GM18867 (cell line): ENCODE results near the gene PACRG.

Experiments used
- ATAC-seq: cut with Tn5 transposase; IDR thresholded peaks from one replicate; pipeline ENCODE4 v1.9.1; 2021; ENCODE audit warnings: mild to moderate bottlenecking, moderate library complexity; ENCODE audit not compliant: unreplicated experiment

Gene PACRG

GRCh38 chr6:162709431-162709830, 18.3 kb upstream of the PACRG start:
- ATAC-seq = no peak

DNA sequence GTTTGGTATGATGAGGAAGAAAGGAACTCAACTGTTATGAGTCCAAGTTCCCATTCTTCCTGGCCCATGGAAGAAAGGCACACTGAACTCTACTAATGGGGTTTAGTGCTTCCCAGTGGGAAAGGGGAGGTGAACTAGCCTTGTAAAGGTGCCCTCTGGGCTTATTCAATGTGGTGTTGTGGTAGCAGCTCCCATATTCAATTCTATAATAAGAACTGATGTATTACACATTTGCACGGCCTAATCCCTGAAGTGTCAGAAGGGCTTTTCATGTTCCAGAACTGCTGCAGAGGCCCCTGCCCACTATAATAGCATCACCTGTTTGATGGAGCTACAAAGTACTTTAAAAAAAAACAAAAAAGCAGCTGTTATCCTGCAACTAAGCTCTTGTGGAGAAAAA, 17.4 kb upstream of the PACRG start:
- ATAC-seq = no peak

DNA sequence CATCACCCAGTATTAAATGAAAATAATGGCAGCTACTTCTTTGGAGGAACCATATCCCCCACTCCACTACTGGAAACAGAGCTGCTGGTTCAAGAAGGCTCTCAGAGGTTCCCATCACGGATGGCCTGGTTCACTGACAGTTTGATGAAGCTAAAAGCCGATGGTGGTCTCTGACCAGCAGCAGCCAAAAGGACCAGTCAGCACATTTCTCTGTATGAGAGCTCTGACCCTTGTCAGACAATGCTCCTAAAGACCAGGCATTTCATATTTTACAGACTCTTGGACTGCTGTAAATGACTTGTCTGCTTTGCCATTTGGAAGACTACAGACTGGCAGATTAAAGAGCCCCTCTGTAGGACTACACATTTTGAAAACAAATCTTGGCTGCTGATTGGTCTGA, 16.8 kb upstream of the PACRG start:
- no peak for ATAC-seq

- ATAC-seq = no peak
These were observed 16.4 kb upstream of the PACRG start for GRCh38 chr6:162711376-162711775.

- no peak for ATAC-seq
These were observed 15.1 kb upstream of the PACRG start for GRCh38 chr6:162712694-162713093.

DNA sequence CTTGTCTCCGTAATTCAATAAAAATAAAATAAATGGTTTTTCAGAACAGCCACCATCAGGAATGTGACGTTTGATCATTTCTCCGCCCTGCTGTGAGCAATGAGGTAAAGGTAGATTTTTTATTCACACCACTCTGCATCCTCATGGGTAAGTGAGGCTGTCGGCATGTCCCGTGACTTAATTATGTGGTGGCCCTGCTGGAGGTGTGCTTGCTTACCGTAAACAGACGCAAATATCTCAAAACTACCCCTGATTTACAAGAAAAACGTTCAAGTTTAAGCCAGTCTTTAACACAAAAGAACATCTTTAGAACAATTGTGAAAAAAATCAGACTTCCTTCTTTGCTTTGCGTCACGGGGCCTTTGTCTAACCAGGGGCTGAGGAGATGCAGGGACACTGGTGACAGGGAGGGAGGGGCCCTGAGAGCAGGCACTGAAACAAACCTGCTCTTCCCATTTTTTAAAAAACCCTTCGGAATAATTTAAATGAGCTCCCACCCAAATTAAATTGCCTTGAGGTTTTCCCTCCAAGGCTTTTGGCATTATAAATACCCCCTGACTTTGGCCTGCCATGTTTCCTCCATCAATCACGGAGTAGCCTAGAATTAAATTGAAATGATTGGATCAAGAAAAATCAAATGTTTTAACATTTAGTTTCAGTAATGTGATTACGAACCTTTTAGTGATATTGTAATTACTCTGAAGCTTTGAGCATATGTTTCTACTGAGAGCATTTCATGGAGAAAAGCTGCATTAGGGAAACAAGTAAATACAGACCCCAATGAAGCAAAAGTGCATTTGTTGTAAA, 13.6 kb upstream of the PACRG start:
- ATAC-seq = no peak

DNA sequence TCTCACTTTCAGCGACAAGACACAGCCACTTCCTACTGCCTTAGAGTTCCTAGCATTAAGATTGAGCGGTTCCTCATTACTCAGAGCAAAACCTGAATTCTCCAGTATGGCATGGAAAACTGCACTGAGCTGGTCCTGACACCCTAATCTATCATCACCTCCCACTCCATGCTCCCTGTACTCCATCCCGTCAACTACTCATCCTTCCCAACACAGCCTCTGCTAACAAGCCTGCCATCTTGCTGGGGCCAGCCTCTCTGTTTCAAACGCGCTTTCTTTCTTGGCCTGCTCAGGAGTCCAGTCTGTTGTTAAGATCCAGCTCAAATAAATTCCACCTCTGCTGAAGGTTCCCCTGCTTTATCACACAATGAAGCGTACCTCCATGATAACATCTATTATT, 12.2 kb upstream of the PACRG start:
- no peak for ATAC-seq

DNA sequence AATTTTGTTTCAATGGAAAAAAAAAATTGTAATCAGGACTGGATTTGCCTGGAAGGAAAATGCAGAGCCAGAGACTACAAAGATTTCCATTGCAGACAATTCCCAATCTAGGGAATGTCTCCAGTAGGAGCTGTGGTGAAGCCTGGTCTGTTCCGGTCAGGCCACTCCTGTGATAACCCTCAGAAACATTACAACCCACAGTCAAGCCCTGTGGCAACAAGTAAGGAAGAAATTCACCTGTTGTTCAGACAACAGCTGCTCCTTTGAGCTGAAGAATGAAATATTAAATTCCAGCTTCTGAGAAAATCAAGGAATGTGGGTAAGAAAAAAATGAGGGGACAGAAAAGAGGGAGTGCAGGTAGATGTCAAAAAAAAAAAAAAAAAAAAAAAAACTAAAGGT, 8.2 kb upstream of the PACRG start:
- ATAC-seq = no peak

DNA sequence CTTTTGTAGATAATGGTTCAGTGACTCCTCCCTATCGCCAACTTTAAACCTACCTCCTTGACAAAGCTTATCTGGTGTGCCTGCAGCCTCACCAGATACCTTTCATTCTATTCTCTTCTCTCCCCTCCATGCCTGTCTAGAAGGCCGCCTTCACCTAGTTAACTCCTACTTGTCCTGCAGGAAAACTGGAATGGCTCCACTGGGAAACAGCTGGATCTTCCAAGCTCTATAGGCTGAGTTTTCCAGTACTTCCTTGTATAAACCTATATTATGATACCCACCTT, 6.4 kb upstream of the PACRG start:
- no peak for ATAC-seq

DNA sequence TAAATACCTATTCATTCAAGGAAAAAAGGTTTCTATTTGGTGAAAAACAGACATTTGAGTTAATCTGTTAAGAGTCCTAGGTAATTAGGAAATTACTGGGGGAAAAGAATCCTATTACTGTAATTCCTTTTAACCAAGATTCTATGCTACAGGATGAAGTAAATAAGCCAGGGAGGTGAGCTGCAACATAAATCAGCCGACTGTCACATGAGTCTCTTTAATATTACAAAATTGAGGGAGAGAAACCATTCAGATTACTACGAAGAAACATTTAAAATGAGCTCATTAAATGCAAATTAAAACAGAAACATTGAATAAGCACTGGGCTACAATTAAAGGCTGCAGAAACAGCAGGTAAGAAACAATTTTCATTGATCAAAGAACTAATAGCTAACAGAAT, 5.5 kb upstream of the PACRG start:
- no peak for ATAC-seq

DNA sequence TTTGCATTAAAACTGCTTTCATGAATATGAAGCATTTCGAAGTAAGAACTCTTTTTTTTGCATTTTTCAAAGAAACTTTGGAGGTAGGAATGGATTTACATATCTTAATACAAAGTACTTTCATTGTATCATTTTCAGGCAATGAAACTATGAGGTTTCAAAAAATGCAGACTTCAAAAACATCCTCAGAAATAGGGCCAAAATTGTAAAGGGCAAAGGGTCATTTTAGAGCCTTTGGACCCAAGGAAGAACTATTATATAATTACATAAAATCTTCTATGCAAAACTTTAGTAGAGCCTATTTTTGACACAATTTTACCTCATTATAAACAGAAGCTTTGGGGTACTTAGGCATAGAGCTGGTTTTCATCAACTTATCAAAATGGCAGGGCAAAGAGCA, 5.1 kb upstream of the PACRG start:
- ATAC-seq = no peak

GRCh38 chr6:162726947-162727321, 840 bp upstream of the PACRG start:
- no peak for ATAC-seq

GRCh38 chr6:162728197-162728596, 423 bp downstream of the PACRG start:
- no peak for ATAC-seq

DNA sequence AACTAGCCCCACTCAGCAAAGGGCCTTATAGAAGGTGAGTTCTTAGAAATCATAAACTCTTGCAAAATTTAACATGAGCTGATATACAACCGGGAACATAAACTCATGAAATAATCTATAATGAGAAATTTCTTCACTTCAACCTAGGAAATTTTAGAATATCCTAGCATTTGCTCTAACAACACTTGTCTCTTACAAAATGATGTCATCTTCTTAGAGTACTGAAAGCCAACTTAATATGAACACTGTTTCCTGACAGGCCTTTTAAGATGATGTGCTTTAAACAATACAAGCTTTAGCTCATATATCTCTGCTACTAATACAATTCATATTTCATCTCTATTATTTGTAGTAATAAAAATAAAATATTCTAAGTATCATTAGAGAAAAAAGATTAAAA, 932 bp downstream of the PACRG start:
- no peak for ATAC-seq

- ATAC-seq = no peak
These were observed 2.7 kb downstream of the PACRG start for GRCh38 chr6:162730502-162730901.

DNA sequence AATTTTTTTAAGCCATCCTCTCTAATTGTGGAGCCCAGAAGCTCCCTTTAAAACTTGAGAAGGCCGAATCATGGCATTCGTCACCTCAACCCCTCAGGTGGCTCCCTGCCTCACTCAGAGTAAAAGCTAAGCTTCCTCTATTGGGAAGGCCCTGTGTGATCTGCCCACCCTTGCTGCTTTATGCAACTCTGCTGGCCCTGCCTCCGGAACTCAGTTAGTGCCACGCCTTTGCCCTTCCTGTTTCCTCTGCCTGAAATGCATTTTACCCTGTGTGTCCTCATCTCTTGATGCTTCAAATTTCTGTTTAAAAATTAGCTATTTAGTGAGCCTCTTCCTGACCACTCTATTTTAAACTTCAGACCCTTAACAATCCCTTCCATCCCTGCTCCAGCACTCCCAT, 5.7 kb downstream of the PACRG start:
- ATAC-seq = no peak

DNA sequence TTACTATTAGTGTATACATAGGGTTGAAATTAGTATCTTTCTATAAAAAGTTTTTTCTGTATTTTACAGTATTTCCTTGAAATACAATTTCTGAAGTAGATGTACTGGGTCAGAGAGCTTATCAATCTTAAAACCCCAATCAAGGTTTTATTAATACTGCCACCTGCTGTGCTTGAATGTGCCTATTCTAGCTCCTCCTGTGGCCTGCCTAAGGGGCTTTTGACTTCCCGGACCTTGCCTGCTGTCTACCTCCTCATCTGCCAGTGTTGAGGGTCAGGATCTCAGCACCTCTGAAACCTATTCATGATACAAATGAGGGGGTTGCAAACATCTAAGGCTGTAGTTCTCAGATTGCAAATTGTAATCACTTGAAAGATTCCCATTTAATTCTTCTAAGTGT, 9.2 kb downstream of the PACRG start:
- no peak for ATAC-seq

- no peak for ATAC-seq
These were observed 23.0 kb downstream of the PACRG start for GRCh38 chr6:162750776-162751175.

- no peak for ATAC-seq
These were observed 23.6 kb downstream of the PACRG start for GRCh38 chr6:162751211-162751859.

DNA sequence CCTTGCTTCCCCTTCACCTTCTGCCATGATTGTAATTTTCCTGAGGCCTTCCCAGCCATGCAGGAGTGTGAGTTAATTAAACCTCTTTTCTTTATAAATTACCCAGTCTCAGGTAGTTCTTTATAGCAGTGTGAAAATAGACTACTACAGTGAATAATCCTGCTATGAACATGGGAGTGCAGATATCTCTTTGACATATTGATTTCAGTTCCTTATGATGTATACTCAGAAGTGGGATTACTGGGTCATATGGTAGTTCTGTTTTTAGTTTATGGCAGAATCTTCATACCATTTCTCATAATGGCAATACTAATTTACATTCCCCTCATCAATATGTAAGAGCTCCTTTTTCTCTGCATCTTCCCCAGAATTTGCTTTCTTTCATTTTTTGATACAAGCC, 26.0 kb downstream of the PACRG start:
- no peak for ATAC-seq

GRCh38 chr6:162770136-162770535, 42.4 kb downstream of the PACRG start:
- no peak for ATAC-seq

- ATAC-seq = no peak
These were observed 43.2 kb downstream of the PACRG start for GRCh38 chr6:162770955-162771354.

- no peak for ATAC-seq
These were observed 44.7 kb downstream of the PACRG start for GRCh38 chr6:162772466-162772865.
